Suprapubic skin (tissue), 3 donors: ENCODE data around the gene UBE3C.

Source experiments
- EP300 ChIP-seq: sonication (generic); formaldehyde crosslinking; IDR thresholded peaks from one replicate; pipeline ENCODE4 v1.6.1; 2017; ENCODE audit warnings: antibody characterized with exemption
- POLR2A ChIP-seq, 2 donors: fragments of 450-650 bp; IDR thresholded peaks; one replicate each; pipeline ENCODE4 v1.6.1; 2017; ENCODE audit warnings: antibody characterized with exemption in 2 of 2, mild to moderate bottlenecking in 2 of 2, moderate library complexity in 2 of 2
- TF ChIP-seq, protein P1 (sequence below), 2 donors: fragments of 200-600 bp in 1 of 2; fragments of 450-650 bp in 1 of 2; sonication (generic) in 1 of 2; IDR thresholded peaks; one replicate each; pipeline ENCODE4 v1.5.1; 2016 to 2019; ENCODE audit warnings: antibody characterized with exemption in 2 of 2, mild to moderate bottlenecking in 1 of 2, moderate library complexity in 1 of 2

DNA sequence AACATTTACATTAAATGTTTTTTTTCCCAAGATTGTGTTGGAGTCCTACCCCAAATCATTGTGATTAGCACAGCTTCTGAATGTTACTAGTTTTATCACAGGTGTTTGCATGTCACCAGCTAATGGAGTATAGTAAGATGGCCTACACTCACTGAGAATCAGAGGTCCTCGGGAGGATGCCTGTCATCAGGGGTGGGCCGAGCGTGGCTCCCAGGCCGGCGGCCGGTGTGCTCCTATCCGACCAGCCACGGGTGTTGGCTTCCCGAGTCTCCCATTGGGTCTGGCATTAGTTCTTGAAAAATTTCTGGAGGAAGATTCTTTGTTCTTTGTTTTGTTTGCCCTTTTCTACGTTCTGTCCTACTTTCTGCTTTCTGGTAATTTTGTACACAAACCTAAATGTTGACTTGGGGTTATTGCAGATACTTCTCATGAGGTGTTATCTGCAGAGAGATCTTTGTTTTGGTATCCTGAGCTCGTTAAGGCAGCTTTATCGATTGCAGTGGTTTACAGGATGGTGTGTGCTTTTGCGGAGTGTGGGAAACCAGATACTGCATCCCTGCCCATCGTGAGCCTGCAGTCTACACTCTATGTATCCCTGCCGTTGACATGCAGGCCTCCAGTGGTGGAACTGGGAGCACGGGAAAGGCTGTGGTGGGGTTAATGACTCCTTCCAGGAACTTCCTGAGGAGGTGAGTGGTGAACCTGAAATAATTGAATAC, 130.8 kb downstream of the UBE3C start:
- TF ChIP-seq POLR2A (IDR thresholded peaks at IDR 0.05), result no peak
- TF ChIP-seq, protein P1, sequence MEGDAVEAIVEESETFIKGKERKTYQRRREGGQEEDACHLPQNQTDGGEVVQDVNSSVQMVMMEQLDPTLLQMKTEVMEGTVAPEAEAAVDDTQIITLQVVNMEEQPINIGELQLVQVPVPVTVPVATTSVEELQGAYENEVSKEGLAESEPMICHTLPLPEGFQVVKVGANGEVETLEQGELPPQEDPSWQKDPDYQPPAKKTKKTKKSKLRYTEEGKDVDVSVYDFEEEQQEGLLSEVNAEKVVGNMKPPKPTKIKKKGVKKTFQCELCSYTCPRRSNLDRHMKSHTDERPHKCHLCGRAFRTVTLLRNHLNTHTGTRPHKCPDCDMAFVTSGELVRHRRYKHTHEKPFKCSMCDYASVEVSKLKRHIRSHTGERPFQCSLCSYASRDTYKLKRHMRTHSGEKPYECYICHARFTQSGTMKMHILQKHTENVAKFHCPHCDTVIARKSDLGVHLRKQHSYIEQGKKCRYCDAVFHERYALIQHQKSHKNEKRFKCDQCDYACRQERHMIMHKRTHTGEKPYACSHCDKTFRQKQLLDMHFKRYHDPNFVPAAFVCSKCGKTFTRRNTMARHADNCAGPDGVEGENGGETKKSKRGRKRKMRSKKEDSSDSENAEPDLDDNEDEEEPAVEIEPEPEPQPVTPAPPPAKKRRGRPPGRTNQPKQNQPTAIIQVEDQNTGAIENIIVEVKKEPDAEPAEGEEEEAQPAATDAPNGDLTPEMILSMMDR (IDR thresholded peaks at IDR 0.05), result no peak
- no peak for TF ChIP-seq EP300
